ENCODE data around the gene C1QTNF8. TPM values are rescaled to one million over a fixed set of nuclear protein-coding genes. Genes with fewer than 3 reads are reported as not detected.
A peak's percentile ranks its signal among the peaks of the same experiment; 100 is the strongest.

C1QTNF8 gene
- total and polyA plus RNA-seq, 2 of the 13 experiments (the other 11 are each of a cell fraction or from before 2014, with no cell fraction given), result 0.09 TPM; not detected in 1

DNA sequence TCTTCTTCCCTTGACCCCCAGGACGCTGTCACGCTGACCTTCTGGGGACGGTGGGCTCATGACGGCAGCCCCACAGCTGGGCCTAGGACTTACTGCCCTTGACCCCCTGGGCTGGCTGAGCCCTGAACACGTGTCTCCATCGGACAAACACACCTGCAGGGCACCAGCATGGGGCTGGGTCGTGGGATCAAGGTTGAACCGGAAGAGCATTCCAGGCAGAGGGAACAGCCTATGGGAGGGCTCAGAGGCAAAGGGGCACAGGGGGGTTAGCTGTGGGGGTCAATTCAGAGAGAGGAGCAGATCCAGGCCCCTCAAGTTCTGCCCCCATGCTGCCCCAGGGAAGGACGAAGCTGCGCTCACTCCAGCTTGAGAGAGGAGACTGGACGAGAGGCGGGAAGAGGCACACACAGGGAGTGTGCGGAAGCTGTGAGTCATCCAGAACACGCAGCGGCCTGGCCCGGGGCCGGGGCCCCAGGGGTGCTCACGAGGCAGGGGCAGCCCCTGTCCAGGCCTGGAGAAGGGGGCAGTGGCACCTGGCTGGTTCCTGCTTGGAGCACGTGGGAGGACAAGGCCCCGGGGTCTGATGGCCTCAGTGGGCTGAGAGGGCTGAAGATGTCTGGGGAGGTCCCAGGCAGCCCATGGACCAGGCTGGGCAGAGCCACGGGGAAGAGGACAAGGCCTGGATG is 13.6 kb downstream of the C1QTNF8 start (continued):
- TF ChIP-seq KDM3A (CRISPR knock-in tag; IDR thresholded peaks at IDR 0.05; ENCODE audit: low read depth) (peak; percentile 71), ZNF205 (CRISPR knock-in tag; IDR thresholded peaks at IDR 0.05) (peak; percentile 29; the same call in 1 of the 2 replicates), ZNF232 (CRISPR knock-in tag; IDR thresholded peaks at IDR 0.05; ENCODE audit: borderline replicate concordance) (peak; percentile 83), ZNF101 (CRISPR knock-in tag; IDR thresholded peaks at IDR 0.05; ENCODE audit: borderline replicate concordance, low read depth) (no peak), XRCC5 (optimal IDR thresholded peaks at IDR 0.05; ENCODE audit: low read length) (no peak), ZKSCAN1 (IDR thresholded peaks at IDR 0.05; ENCODE audit: low read length) (peak; percentile 46; the same call in 1 of the 2 replicates), ZNF510 (CRISPR knock-in tag; IDR thresholded peaks at IDR 0.05; ENCODE audit: low read depth) (peak; percentile 85; the same call in 1 of the 2 replicates), ZFP41 (CRISPR knock-in tag; IDR thresholded peaks at IDR 0.05; ENCODE audit: borderline replicate concordance) (0 out of 2 replicates have a peak, but pooled peaks have one; percentile 81), ZFYVE20 (CRISPR knock-in tag; IDR thresholded peaks at IDR 0.05; ENCODE audit: borderline replicate concordance, low read depth) (no peak), REPIN1 (CRISPR knock-in tag; IDR thresholded peaks at IDR 0.05; ENCODE audit: borderline replicate concordance, low read depth) (0 out of 2 replicates have a peak, but pooled peaks have one; percentile 60), ATAD3A (CRISPR knock-in tag; IDR thresholded peaks at IDR 0.05) (no peak), ZNF788 (CRISPR knock-in tag; IDR thresholded peaks at IDR 0.05; ENCODE audit: borderline replicate concordance) (peak; percentile 98), SP1 (IDR thresholded peaks at IDR 0.05) (no peak), SP1 (CRISPR knock-in tag; IDR thresholded peaks at IDR 0.05) (peak; percentile 36; the same call in 1 of the 2 replicates), GATAD1 (CRISPR knock-in tag; IDR thresholded peaks at IDR 0.05) (peak; percentile 80), ELF3 (CRISPR knock-in tag; IDR thresholded peaks at IDR 0.05) (peak; percentile 87), ZSCAN25 (CRISPR knock-in tag; IDR thresholded peaks at IDR 0.05) (peak; percentile 90), FOXP1 (IDR thresholded peaks at IDR 0.05) (no peak), FOXP1 (CRISPR knock-in tag; IDR thresholded peaks at IDR 0.05) (peak; percentile 79), ZNF484 (CRISPR knock-in tag; IDR thresholded peaks at IDR 0.05; ENCODE audit: borderline replicate concordance, low read depth) (0 out of 2 replicates have a peak, but pooled peaks have one; percentile 24), MEF2D (CRISPR knock-in tag; IDR thresholded peaks at IDR 0.05) (peak; percentile 92), ZBTB20 (CRISPR knock-in tag; IDR thresholded peaks at IDR 0.05; ENCODE audit: borderline replicate concordance, low read depth) (peak; percentile 86; the same call in 1 of the 2 replicates), ZNF562 (CRISPR knock-in tag; IDR thresholded peaks at IDR 0.05; ENCODE audit: borderline replicate concordance) (0 out of 2 replicates have a peak, but pooled peaks have one; percentile 17)
- TF ChIP-seq, protein P1, sequence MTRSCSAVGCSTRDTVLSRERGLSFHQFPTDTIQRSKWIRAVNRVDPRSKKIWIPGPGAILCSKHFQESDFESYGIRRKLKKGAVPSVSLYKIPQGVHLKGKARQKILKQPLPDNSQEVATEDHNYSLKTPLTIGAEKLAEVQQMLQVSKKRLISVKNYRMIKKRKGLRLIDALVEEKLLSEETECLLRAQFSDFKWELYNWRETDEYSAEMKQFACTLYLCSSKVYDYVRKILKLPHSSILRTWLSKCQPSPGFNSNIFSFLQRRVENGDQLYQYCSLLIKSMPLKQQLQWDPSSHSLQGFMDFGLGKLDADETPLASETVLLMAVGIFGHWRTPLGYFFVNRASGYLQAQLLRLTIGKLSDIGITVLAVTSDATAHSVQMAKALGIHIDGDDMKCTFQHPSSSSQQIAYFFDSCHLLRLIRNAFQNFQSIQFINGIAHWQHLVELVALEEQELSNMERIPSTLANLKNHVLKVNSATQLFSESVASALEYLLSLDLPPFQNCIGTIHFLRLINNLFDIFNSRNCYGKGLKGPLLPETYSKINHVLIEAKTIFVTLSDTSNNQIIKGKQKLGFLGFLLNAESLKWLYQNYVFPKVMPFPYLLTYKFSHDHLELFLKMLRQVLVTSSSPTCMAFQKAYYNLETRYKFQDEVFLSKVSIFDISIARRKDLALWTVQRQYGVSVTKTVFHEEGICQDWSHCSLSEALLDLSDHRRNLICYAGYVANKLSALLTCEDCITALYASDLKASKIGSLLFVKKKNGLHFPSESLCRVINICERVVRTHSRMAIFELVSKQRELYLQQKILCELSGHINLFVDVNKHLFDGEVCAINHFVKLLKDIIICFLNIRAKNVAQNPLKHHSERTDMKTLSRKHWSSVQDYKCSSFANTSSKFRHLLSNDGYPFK (CRISPR knock-in tag; IDR thresholded peaks at IDR 0.05; ENCODE audit: borderline replicate concordance), result peak; percentile 84
- TF ChIP-seq, protein P2, sequence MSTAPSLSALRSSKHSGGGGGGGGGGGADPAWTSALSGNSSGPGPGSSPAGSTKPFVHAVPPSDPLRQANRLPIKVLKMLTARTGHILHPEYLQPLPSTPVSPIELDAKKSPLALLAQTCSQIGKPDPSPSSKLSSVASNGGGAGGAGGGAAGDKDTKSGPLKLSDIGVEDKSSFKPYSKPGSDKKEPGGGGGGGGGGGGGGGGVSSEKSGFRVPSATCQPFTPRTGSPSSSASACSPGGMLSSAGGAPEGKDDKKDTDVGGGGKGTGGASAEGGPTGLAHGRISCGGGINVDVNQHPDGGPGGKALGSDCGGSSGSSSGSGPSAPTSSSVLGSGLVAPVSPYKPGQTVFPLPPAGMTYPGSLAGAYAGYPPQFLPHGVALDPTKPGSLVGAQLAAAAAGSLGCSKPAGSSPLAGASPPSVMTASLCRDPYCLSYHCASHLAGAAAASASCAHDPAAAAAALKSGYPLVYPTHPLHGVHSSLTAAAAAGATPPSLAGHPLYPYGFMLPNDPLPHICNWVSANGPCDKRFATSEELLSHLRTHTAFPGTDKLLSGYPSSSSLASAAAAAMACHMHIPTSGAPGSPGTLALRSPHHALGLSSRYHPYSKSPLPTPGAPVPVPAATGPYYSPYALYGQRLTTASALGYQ (CRISPR knock-in tag; IDR thresholded peaks at IDR 0.05), result peak; percentile 41; the same call in 1 of the 2 replicates
- TF ChIP-seq, protein P3, sequence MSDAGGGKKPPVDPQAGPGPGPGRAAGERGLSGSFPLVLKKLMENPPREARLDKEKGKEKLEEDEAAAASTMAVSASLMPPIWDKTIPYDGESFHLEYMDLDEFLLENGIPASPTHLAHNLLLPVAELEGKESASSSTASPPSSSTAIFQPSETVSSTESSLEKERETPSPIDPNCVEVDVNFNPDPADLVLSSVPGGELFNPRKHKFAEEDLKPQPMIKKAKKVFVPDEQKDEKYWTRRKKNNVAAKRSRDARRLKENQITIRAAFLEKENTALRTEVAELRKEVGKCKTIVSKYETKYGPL (CRISPR knock-in tag; IDR thresholded peaks at IDR 0.05), result peak; percentile 79; the same call in 1 of the 2 replicates
